HepG2 (cell line): Measurements from ENCODE around the gene ARHGAP4. TPM values are rescaled to one million over a fixed set of nuclear protein-coding genes. Genes with fewer than 3 reads are reported as not detected.
A peak's percentile ranks its signal among the peaks of the same experiment; 100 is the strongest.

ENCODE experiments used
- CEBPG ChIP-seq: IDR thresholded peaks from 2 replicates; pipeline ENCODE4 v1.6.1; 2016
- CHD4 ChIP-seq: fragments of 200-600 bp; sonication (generic); IDR thresholded peaks from 2 replicates; pipeline ENCODE4 v1.7.0; 2017; ENCODE audit warnings: mild to moderate bottlenecking, low read length, borderline replicate concordance
- EEA1 ChIP-seq: sonication (generic); formaldehyde crosslinking; IDR thresholded peaks from 2 replicates; pipeline ENCODE4 v1.5.1; 2020; ENCODE audit warnings: mild to moderate bottlenecking, missing genetic modification reagents, borderline replicate concordance
- ELK4 ChIP-seq: sonication (generic); formaldehyde crosslinking; IDR thresholded peaks from 2 replicates; pipeline ENCODE4 v1.9.0; 2021; ENCODE audit warnings: missing genetic modification reagents, borderline replicate concordance
- HBP1 ChIP-seq: IDR thresholded peaks from 2 replicates; pipeline ENCODE4 v1.6.1; 2016; ENCODE audit warnings: low read depth, control low read depth
- HNF4A ChIP-seq: sonication (generic); formaldehyde crosslinking; IDR thresholded peaks from 2 replicates; pipeline ENCODE4 v1.4.0; 2020; ENCODE audit warnings: missing genetic modification reagents
- NBN ChIP-seq: fragments of 450-650 bp; conservative IDR thresholded peaks from 2 replicates; pipeline ENCODE4 v1.6.1; 2017
- NR2F1 ChIP-seq, 2 experiments: fragments of 450-650 bp in 1 of 2; formaldehyde crosslinking in 1 of 2; IDR thresholded peaks; 2 replicates each; pipeline versions ENCODE4 v1.5.0 to v1.6.1; 2016 to 2020; ENCODE audit warnings: mild to moderate bottlenecking in 1 of 2, missing compliant biosample characterization in 1 of 2, missing genetic modification reagents in 1 of 2, moderate library complexity in 1 of 2
- PBX2 ChIP-seq: IDR thresholded peaks from 2 replicates; pipeline ENCODE4 v1.6.1; 2016; ENCODE audit warnings: control low read depth
- PHB2 ChIP-seq: fragments of 450-650 bp; IDR thresholded peaks from 2 replicates; pipeline ENCODE4 v1.6.1; 2018; ENCODE audit not compliant: partially characterized antibody
- RARA ChIP-seq: IDR thresholded peaks from 2 replicates; pipeline ENCODE4 v1.6.1; 2016; ENCODE audit warnings: missing genetic modification reagents, missing compliant biosample characterization
- SALL1 ChIP-seq: sonication (generic); formaldehyde crosslinking; IDR thresholded peaks from 2 replicates; pipeline ENCODE4 v1.8.0; 2022; ENCODE audit warnings: mild to moderate bottlenecking, missing genetic modification reagents
- SRF ChIP-seq: IDR thresholded peaks from 2 replicates; pipeline ENCODE4 v1.6.1; 2011; ENCODE audit warnings: mild to moderate bottlenecking, low read depth, low read length, moderate library complexity
- ZNF121 ChIP-seq: sonication (generic); formaldehyde crosslinking; IDR thresholded peaks from 2 replicates; pipeline ENCODE4 v1.5.0; 2020; ENCODE audit warnings: mild to moderate bottlenecking, missing genetic modification reagents
- ZNF224 ChIP-seq: sonication (generic); formaldehyde crosslinking; IDR thresholded peaks from 2 replicates; pipeline ENCODE4 v1.5.0; 2020; ENCODE audit warnings: mild to moderate bottlenecking, missing genetic modification reagents
- ZNF232 ChIP-seq: sonication (generic); formaldehyde crosslinking; IDR thresholded peaks from 2 replicates; pipeline ENCODE4 v1.4.0; 2020; ENCODE audit warnings: missing genetic modification reagents, borderline replicate concordance
- ZNF326 ChIP-seq: sonication (generic); formaldehyde crosslinking; IDR thresholded peaks from 2 replicates; pipeline ENCODE4 v1.4.0; 2020; ENCODE audit warnings: missing genetic modification reagents, borderline replicate concordance
- ZNF501 ChIP-seq: sonication (generic); formaldehyde crosslinking; IDR thresholded peaks from 2 replicates; pipeline ENCODE4 v1.5.1; 2020; ENCODE audit warnings: mild to moderate bottlenecking, moderate library complexity, missing genetic modification reagents
- ZNF605 ChIP-seq: sonication (generic); formaldehyde crosslinking; IDR thresholded peaks from 2 replicates; pipeline ENCODE4 v1.8.0; 2022; ENCODE audit warnings: mild to moderate bottlenecking, missing genetic modification reagents
- ZNF75D ChIP-seq: sonication (generic); formaldehyde crosslinking; IDR thresholded peaks from 2 replicates; pipeline ENCODE4 v1.8.1; 2023; ENCODE audit warnings: missing genetic modification reagents, mild to moderate bottlenecking, borderline replicate concordance
- polyA plus RNA-seq, 8 experiments: library from polyadenylated mRNA; depleted of rRNA in 3 of 8; stranded (reverse) in 7 of 8; unstranded in 1 of 8; fragments of >200 nt; fragmentation: Illumina TruSeq in 4 of 8; extraction: Trizol in 4 of 8; gene quantifications; 2 replicates each; pipeline versions ENCODE4 v1.2.1 to v1.2.3, GENCODE V29; 2011 to 2016; ENCODE audit warnings: low read depth in 4 of 8, missing spikeins in 1 of 8, mixed read lengths in 1 of 8; ENCODE audit not compliant: insufficient read depth in 1 of 8
- total RNA-seq, 5 experiments: library from RNA; depleted of rRNA; stranded (reverse); fragments of >200 nt; fragmentation: Illumina TruSeq; extraction: Trizol; gene quantifications; 2 replicates each; pipeline ENCODE4 v1.2.3, GENCODE V29; 2016; ENCODE audit warnings: low read depth in 1 of 5
- TF ChIP-seq, protein P1 (sequence below): sonication (generic); formaldehyde crosslinking; IDR thresholded peaks from 2 replicates; pipeline ENCODE4 v1.9.0; 2021; ENCODE audit warnings: mild to moderate bottlenecking, missing genetic modification reagents

ARHGAP4 gene
- total and polyA plus RNA-seq, 2 of the 13 experiments (the other 11 are each of a cell fraction or from before 2014, with no cell fraction given), result 0.57 to 0.64 TPM

DNA sequence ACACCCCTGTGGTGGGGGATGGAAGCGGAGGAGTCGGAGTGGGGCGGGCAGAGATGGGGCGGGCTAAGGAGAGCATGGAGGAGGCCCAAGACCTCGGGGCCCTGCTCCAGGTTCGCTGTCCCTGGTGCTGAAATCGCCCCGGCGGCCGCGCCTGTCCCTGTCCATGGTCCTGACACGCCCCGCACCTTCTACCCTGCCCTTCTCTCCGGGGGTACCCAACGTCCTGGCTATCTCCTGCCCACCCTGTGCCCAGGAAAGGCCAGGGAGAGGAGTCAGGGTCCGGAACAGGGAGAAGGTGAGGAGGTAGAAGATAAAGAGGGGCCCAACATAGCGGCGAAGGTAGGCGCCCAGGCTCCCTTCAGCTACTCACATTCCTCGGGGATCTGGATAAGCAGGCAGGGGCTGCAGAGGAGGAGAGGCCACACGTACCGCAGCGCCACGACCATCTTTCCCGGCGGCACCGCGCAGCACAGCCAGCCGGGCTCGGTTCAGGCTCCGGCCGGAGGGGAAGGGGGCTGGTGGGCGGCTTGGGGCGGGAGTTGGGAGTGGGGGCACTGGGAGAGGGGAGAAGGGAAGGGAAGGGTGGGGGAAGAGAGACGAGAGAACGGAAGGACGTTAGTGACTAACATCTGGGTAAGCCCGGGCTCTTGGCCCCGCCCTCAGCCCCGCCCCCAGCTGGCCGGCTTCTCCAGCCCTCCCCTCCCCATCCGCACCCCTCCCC, 50.5 kb downstream of the ARHGAP4 start (continued):
- TF ChIP-seq ZNF326 (peak; percentile 98), CEBPG (CRISPR knock-in tag) (peak; percentile 62), ZNF224 (CRISPR knock-in tag) (peak; percentile 99), HBP1 (CRISPR knock-in tag) (peak; percentile 100), ZNF121 (CRISPR knock-in tag) (peak; percentile 84), ZNF605 (CRISPR knock-in tag) (peak; percentile 100), ELK4 (CRISPR knock-in tag) (peak; percentile 98; the same call in 1 of the 2 replicates), ZNF501 (CRISPR knock-in tag) (peak; percentile 95), ZNF232 (CRISPR knock-in tag) (peak; percentile 100), PHB2 (no peak), HNF4A (CRISPR knock-in tag) (peak; percentile 37; the same call in 1 of the 2 replicates), CHD4 (no peak), ZNF75D (CRISPR knock-in tag) (peak; percentile 99), NR2F1 (CRISPR knock-in tag; IDR thresholded peaks at IDR 0.05) (peak in 1 of 2 experiments; percentile 57; a peak in 1 of 4 replicates), PBX2 (CRISPR knock-in tag) (peak; percentile 39; the same call in 1 of the 2 replicates), SRF (no peak), SALL1 (peak; percentile 100), RARA (CRISPR knock-in tag) (peak; percentile 94), EEA1 (CRISPR knock-in tag) (peak; percentile 100), NBN (no peak)
- TF ChIP-seq, protein P1, sequence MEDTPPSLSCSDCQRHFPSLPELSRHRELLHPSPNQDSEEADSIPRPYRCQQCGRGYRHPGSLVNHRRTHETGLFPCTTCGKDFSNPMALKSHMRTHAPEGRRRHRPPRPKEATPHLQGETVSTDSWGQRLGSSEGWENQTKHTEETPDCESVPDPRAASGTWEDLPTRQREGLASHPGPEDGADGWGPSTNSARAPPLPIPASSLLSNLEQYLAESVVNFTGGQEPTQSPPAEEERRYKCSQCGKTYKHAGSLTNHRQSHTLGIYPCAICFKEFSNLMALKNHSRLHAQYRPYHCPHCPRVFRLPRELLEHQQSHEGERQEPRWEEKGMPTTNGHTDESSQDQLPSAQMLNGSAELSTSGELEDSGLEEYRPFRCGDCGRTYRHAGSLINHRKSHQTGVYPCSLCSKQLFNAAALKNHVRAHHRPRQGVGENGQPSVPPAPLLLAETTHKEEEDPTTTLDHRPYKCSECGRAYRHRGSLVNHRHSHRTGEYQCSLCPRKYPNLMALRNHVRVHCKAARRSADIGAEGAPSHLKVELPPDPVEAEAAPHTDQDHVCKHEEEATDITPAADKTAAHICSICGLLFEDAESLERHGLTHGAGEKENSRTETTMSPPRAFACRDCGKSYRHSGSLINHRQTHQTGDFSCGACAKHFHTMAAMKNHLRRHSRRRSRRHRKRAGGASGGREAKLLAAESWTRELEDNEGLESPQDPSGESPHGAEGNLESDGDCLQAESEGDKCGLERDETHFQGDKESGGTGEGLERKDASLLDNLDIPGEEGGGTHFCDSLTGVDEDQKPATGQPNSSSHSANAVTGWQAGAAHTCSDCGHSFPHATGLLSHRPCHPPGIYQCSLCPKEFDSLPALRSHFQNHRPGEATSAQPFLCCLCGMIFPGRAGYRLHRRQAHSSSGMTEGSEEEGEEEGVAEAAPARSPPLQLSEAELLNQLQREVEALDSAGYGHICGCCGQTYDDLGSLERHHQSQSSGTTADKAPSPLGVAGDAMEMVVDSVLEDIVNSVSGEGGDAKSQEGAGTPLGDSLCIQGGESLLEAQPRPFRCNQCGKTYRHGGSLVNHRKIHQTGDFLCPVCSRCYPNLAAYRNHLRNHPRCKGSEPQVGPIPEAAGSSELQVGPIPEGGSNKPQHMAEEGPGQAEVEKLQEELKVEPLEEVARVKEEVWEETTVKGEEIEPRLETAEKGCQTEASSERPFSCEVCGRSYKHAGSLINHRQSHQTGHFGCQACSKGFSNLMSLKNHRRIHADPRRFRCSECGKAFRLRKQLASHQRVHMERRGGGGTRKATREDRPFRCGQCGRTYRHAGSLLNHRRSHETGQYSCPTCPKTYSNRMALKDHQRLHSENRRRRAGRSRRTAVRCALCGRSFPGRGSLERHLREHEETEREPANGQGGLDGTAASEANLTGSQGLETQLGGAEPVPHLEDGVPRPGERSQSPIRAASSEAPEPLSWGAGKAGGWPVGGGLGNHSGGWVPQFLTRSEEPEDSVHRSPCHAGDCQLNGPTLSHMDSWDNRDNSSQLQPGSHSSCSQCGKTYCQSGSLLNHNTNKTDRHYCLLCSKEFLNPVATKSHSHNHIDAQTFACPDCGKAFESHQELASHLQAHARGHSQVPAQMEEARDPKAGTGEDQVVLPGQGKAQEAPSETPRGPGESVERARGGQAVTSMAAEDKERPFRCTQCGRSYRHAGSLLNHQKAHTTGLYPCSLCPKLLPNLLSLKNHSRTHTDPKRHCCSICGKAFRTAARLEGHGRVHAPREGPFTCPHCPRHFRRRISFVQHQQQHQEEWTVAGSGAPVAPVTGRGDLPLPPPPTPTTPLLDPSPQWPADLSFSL (CRISPR knock-in tag), result peak; percentile 88
